Neural progenitor cell (in vitro differentiated cells): ENCODE results near the gene B4GALT5.

Experiments used
- EZH2 ChIP-seq: fragments of 200-600 bp; sonication (generic); IDR thresholded peaks from 2 replicates; pipeline ENCODE4 v1.6.1; 2017; ENCODE audit warnings: antibody characterized with exemption, mild to moderate bottlenecking, moderate library complexity
- EZH2phosphoT487 ChIP-seq: fragments of 200-600 bp; sonication (generic); IDR thresholded peaks from 2 replicates; pipeline ENCODE4 v1.6.1; 2017; ENCODE audit warnings: antibody characterized with exemption
- TF ChIP-seq, protein P1 (sequence below): fragments of 200-600 bp; sonication (generic); IDR thresholded peaks from 2 replicates; pipeline ENCODE4 v1.5.1; 2017; ENCODE audit warnings: antibody characterized with exemption, mild to moderate bottlenecking

DNA sequence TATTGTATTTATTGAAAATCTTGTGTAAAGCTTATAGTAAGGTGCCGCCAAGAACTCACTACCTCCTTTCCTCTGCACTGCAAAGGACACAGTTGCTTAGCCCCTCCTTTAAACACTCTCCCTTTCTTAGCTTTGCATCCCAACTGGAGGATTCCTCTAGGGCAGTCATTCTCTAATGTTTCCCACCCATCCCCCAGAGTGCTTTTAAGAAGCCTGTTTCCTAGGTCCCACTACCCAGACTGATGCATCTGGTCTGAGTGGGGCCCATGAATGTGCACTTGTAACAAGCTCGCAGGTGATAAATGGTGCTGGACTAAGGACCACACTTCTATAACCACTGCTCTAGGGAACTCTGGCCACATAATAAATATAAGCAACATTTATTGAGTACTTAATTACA is 55.2 kb downstream of the B4GALT5 start:
- TF ChIP-seq, protein P1, sequence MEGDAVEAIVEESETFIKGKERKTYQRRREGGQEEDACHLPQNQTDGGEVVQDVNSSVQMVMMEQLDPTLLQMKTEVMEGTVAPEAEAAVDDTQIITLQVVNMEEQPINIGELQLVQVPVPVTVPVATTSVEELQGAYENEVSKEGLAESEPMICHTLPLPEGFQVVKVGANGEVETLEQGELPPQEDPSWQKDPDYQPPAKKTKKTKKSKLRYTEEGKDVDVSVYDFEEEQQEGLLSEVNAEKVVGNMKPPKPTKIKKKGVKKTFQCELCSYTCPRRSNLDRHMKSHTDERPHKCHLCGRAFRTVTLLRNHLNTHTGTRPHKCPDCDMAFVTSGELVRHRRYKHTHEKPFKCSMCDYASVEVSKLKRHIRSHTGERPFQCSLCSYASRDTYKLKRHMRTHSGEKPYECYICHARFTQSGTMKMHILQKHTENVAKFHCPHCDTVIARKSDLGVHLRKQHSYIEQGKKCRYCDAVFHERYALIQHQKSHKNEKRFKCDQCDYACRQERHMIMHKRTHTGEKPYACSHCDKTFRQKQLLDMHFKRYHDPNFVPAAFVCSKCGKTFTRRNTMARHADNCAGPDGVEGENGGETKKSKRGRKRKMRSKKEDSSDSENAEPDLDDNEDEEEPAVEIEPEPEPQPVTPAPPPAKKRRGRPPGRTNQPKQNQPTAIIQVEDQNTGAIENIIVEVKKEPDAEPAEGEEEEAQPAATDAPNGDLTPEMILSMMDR = no peak
- TF ChIP-seq EZH2 (no peak), EZH2phosphoT487 (no peak)
